WTC11 (cell line): ENCODE measurements around the gene SIGLEC14. TPM values are rescaled to one million over a fixed set of nuclear protein-coding genes. Genes with fewer than 3 reads are reported as not detected.

Experiments used
- ATAC-seq: fragments of 200-7000 bp; cut with Tn5 transposase; 2 replicates; pipeline ENCODE4 v1.10.0; 2021; ENCODE audit warnings: mild to moderate bottlenecking, moderate library complexity
- CTCF ChIA-PET: fragments of 300-600 bp; sonication (Branson Sonifier 250); formaldehyde crosslinking; loops from one replicate; lab custom pipeline; 2021; ENCODE audit warnings: antibody characterized with exemption; lab: Charles Lee
- POLR2A ChIA-PET: fragments of 350-600 bp; sonication (Branson Sonifier 250); formaldehyde crosslinking; loops from one replicate; lab custom pipeline; 2021; ENCODE audit warnings: antibody characterized with exemption; lab: Charles Lee
- DNase-seq: peaks from one replicate; pipeline ENCODE4 v3.0.0; 2021; ENCODE audit warnings: low spot score
- H3K27ac Mint-ChIP-seq: 2 replicates; pipeline ENCODE4 v1.8.0; 2021; ENCODE audit warnings: mixed read lengths
- H3K27me3 Mint-ChIP-seq: 2 replicates; pipeline ENCODE4 v1.8.0; 2021; ENCODE audit warnings: low read depth, mild to moderate bottlenecking, moderate library complexity, mixed read lengths
- H3K36me3 Mint-ChIP-seq: 2 replicates; pipeline ENCODE4 v1.8.0; 2021; ENCODE audit warnings: mixed read lengths
- H3K4me1 Mint-ChIP-seq: 2 replicates; pipeline ENCODE4 v1.8.0; 2022; ENCODE audit warnings: mixed read lengths
- H3K4me3 Mint-ChIP-seq: 2 replicates; pipeline ENCODE4 v1.8.0; 2021; ENCODE audit warnings: mild to moderate bottlenecking, moderate library complexity, mixed read lengths
- H3K9me3 Mint-ChIP-seq: 2 replicates; pipeline ENCODE4 v1.8.0; 2021; ENCODE audit warnings: mixed read lengths
- ATF1 ChIP-seq: sonication (generic); formaldehyde crosslinking; IDR thresholded peaks from 2 replicates; pipeline ENCODE4 v1.8.1; 2023; ENCODE audit warnings: mild to moderate bottlenecking, moderate library complexity, missing genetic modification reagents
- CBFB ChIP-seq: sonication (generic); formaldehyde crosslinking; IDR thresholded peaks from 2 replicates; pipeline ENCODE4 v1.8.1; 2022; ENCODE audit warnings: mild to moderate bottlenecking, low read depth, missing genetic modification reagents
- CREM ChIP-seq: sonication (generic); formaldehyde crosslinking; IDR thresholded peaks from 2 replicates; pipeline ENCODE4 v1.8.1; 2022; ENCODE audit warnings: mild to moderate bottlenecking, missing genetic modification reagents, moderate library complexity
- E2F1 ChIP-seq: sonication (generic); formaldehyde crosslinking; IDR thresholded peaks from 2 replicates; pipeline ENCODE4 v1.8.0; 2022; ENCODE audit warnings: mild to moderate bottlenecking, missing genetic modification reagents
- ESRRA ChIP-seq: sonication (generic); formaldehyde crosslinking; IDR thresholded peaks from 2 replicates; pipeline ENCODE4 v1.8.1; 2022; ENCODE audit warnings: mild to moderate bottlenecking, missing genetic modification reagents, borderline replicate concordance
- FOXP1 ChIP-seq: sonication (generic); formaldehyde crosslinking; IDR thresholded peaks from 2 replicates; pipeline ENCODE4 v1.8.0; 2022; ENCODE audit warnings: missing genetic modification reagents, mild to moderate bottlenecking, moderate library complexity, borderline replicate concordance
- GTF2I ChIP-seq: fragments of 250-450 bp; sonication (Bioruptor Pico); conservative IDR thresholded peaks from 2 replicates; pipeline ENCODE4 v1.4.0; 2021; ENCODE audit warnings: mild to moderate bottlenecking
- HMGA2 ChIP-seq: fragments of 250-450 bp; sonication (Bioruptor Pico); IDR thresholded peaks from 2 replicates; pipeline ENCODE4 v1.4.0; 2021; ENCODE audit warnings: mild to moderate bottlenecking, moderate library complexity
- MYBL2 ChIP-seq: sonication (generic); formaldehyde crosslinking; IDR thresholded peaks from 2 replicates; pipeline ENCODE4 v1.8.1; 2023; ENCODE audit warnings: mild to moderate bottlenecking, moderate library complexity, missing genetic modification reagents
- NFYB ChIP-seq: sonication (generic); formaldehyde crosslinking; conservative IDR thresholded peaks from 2 replicates; pipeline ENCODE4 v1.8.0; 2022; ENCODE audit warnings: low read depth, missing genetic modification reagents
- NR2C2 ChIP-seq: sonication (generic); formaldehyde crosslinking; IDR thresholded peaks from 2 replicates; pipeline ENCODE4 v1.8.0; 2022; ENCODE audit warnings: mild to moderate bottlenecking, missing genetic modification reagents
- NR3C1 ChIP-seq: sonication (generic); formaldehyde crosslinking; conservative IDR thresholded peaks from 2 replicates; pipeline ENCODE4 v1.8.1; 2023; ENCODE audit warnings: low read depth, mild to moderate bottlenecking, missing genetic modification reagents
- OVOL2 ChIP-seq: fragments of 250-450 bp; sonication (Bioruptor Pico); IDR thresholded peaks from 2 replicates; pipeline ENCODE4 v1.9.0; 2021; ENCODE audit warnings: mild to moderate bottlenecking, borderline replicate concordance
- RELA ChIP-seq: sonication (generic); formaldehyde crosslinking; IDR thresholded peaks from 2 replicates; pipeline ENCODE4 v1.8.1; 2022; ENCODE audit warnings: missing genetic modification reagents, mild to moderate bottlenecking, borderline replicate concordance
- SOX15 ChIP-seq: fragments of 250-450 bp; sonication (Bioruptor Pico); IDR thresholded peaks from 2 replicates; pipeline ENCODE4 v1.9.0; 2021; ENCODE audit warnings: mild to moderate bottlenecking
- TEAD1 ChIP-seq: sonication (generic); formaldehyde crosslinking; IDR thresholded peaks from 2 replicates; pipeline ENCODE4 v1.8.0; 2022; ENCODE audit warnings: mild to moderate bottlenecking, missing genetic modification reagents
- USF1 ChIP-seq: sonication (generic); formaldehyde crosslinking; IDR thresholded peaks from 2 replicates; pipeline ENCODE4 v1.8.0; 2022; ENCODE audit warnings: mild to moderate bottlenecking, missing genetic modification reagents
- ZNF219 ChIP-seq: sonication (generic); formaldehyde crosslinking; IDR thresholded peaks from 2 replicates; pipeline ENCODE4 v1.8.0; 2023; ENCODE audit warnings: missing genetic modification reagents, mild to moderate bottlenecking, borderline replicate concordance
- total RNA-seq: library from RNA; stranded (reverse); gene quantifications from 3 replicates; pipeline ENCODE4 v1.2.3, GENCODE V29; 2021
- TF ChIP-seq, protein P1 (sequence below): sonication (generic); formaldehyde crosslinking; conservative IDR thresholded peaks from 2 replicates; pipeline ENCODE4 v1.8.1; 2022; ENCODE audit warnings: mild to moderate bottlenecking, missing genetic modification reagents
- TF ChIP-seq, protein P2 (sequence below): sonication (generic); formaldehyde crosslinking; IDR thresholded peaks from 2 replicates; pipeline ENCODE4 v1.8.0; 2022; ENCODE audit warnings: missing genetic modification reagents
- TF ChIP-seq, protein P3 (sequence below): sonication (generic); formaldehyde crosslinking; IDR thresholded peaks from 2 replicates; pipeline ENCODE4 v1.8.0; 2023; ENCODE audit warnings: mild to moderate bottlenecking, missing genetic modification reagents

SIGLEC14 gene
- total RNA-seq, 1 experiment from 2014 or later, result not detected

- TF ChIP-seq NR3C1 (CRISPR knock-in tag) (no peak), ZNF219 (CRISPR knock-in tag) (no peak), RELA (CRISPR knock-in tag) (no peak), OVOL2 (no peak), FOXP1 (CRISPR knock-in tag) (no peak), MYBL2 (CRISPR knock-in tag) (no peak), ESRRA (CRISPR knock-in tag) (no peak), TEAD1 (CRISPR knock-in tag) (no peak), CREM (CRISPR knock-in tag) (no peak), SOX15 (CRISPR knock-in tag) (no peak), NR2C2 (CRISPR knock-in tag) (no peak)
- TF ChIP-seq, protein P1, sequence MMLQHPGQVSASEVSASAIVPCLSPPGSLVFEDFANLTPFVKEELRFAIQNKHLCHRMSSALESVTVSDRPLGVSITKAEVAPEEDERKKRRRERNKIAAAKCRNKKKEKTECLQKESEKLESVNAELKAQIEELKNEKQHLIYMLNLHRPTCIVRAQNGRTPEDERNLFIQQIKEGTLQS (CRISPR knock-in tag), result no peak
- TF ChIP-seq, all 79 proteins: peak for 0
Measured at GRCh38 chr19:51692468-51692867, 45.8 kb upstream of the SIGLEC14 start (continued).

DNA sequence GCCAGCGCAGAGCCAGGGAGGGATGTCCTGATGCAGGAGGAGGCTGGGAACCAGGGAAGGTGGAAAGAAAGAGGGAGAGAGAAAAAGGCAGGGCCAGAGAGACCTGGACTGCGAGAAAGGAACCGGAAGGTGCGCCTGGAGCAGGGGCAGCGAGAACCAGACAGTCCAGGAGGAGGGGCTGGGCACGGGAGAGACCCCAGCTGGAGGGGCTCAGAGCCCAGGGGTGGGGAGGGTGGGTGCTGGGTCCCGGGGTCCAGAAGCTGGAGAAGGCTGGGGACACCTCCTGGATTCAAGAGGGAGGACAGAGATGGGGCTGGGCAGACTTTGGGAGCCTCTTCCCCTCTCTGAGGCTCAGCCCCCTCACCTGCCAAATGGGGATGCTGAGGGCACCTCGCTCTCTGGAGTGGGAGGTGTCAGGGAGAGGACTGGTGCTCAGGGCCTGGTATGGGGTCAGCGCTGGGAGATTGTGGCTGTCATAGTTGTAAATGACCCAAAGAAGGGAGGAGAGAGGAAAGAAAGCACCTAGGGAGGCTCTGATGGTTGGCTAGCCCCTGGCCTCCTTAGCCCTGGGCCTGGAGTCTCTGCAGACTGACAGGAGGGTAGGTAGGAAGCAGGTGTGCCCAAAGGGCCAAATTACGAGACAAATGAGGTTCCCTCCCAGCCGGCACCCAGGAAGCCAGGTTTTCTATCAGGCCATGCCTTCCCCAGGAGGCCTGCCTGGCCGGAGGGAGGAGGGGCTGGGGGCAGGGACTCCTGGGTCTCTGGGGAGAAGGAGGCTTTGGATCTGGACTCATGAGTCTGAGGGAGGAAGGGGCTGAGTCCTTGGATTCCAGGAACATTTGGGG lies 45.2 kb upstream of the SIGLEC14 start:
- Mint-ChIP-seq H3K4me3 (peak overlapping the region; percentile 70), H3K36me3 (peaks cover 8% of the 10 kb centered on the region), H3K27me3 (no peaks in the 10 kb centered on the region), H3K27ac (peak overlapping the region; percentile 62; the same call in 1 of the 2 replicates), H3K4me1 (peaks cover 39% of the 10 kb centered on the region), H3K9me3 (no peaks in the 10 kb centered on the region)
- ChIA-PET POLR2A (interaction anchor here (1.8 kb wide), 1 partner anchor 11 kb away, joined by 7 read pairs; no protein-coding TSS in a partner anchor), CTCF (interaction anchor here (1.6 kb wide), 1 partner anchor 31 kb away, joined by 5 read pairs; no protein-coding TSS in a partner anchor)
- DNase-seq (peak; percentile 25), ATAC-seq (no peak)
- TF ChIP-seq USF1 (CRISPR knock-in tag), result no peak
- TF ChIP-seq, protein P2, sequence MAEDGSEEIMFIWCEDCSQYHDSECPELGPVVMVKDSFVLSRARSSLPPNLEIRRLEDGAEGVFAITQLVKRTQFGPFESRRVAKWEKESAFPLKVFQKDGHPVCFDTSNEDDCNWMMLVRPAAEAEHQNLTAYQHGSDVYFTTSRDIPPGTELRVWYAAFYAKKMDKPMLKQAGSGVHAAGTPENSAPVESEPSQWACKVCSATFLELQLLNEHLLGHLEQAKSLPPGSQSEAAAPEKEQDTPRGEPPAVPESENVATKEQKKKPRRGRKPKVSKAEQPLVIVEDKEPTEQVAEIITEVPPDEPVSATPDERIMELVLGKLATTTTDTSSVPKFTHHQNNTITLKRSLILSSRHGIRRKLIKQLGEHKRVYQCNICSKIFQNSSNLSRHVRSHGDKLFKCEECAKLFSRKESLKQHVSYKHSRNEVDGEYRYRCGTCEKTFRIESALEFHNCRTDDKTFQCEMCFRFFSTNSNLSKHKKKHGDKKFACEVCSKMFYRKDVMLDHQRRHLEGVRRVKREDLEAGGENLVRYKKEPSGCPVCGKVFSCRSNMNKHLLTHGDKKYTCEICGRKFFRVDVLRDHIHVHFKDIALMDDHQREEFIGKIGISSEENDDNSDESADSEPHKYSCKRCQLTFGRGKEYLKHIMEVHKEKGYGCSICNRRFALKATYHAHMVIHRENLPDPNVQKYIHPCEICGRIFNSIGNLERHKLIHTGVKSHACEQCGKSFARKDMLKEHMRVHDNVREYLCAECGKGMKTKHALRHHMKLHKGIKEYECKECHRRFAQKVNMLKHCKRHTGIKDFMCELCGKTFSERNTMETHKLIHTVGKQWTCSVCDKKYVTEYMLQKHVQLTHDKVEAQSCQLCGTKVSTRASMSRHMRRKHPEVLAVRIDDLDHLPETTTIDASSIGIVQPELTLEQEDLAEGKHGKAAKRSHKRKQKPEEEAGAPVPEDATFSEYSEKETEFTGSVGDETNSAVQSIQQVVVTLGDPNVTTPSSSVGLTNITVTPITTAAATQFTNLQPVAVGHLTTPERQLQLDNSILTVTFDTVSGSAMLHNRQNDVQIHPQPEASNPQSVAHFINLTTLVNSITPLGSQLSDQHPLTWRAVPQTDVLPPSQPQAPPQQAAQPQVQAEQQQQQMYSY (CRISPR knock-in tag), result peak; percentile 82

DNA sequence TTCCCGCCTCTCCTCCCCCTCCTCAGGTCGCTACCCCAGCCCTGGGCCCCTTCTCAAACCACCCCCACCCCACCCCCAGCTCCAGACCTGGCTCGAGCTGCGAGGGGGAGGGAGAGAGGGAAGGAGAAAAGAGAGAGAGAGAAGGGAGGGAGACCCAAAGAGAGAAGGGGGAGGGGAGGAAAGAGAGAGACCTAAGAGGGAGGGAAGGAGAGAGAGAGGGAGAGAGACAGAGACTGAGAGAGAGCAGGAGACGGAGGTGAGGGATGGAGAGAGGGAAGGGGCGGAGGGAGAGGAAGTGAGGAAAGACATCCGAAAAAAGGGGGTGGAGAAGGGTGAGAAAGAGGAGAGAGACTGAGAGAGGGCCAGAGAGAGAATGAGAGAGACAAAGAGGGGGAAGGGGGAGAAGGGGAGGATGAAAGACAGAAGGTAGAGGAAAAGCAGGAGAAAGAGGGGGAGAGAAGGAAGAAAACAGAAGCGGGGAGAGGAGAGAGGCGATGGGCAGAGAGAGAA lies 44.5 kb upstream of the SIGLEC14 start:
- Mint-ChIP-seq H3K27me3 (peaks cover 2% of the 10 kb centered on the region; the same call in 1 of the 2 replicates), H3K4me3 (peak overlapping the region; percentile 70), H3K36me3 (peaks cover 6% of the 10 kb centered on the region), H3K9me3 (peaks cover 2% of the 10 kb centered on the region), H3K4me1 (peaks cover 41% of the 10 kb centered on the region), H3K27ac (peak overlapping the region; percentile 62; the same call in 1 of the 2 replicates)
- DNase-seq (no peak), ATAC-seq (peak; percentile 0; the same call in 1 of the 2 replicates)
- CTCF ChIA-PET, result interaction anchor here (1.0 to 4.1 kb wide), 4 partner anchors 12 to 87 kb away, joined by 3 to 29 read pairs (median 4); no protein-coding TSS in a partner anchor
- POLR2A ChIA-PET, result interaction anchor here (1.8 kb wide), 1 partner anchor 12 kb away, joined by 7 read pairs; no protein-coding TSS in a partner anchor
- TF ChIP-seq ATF1 (no peak), E2F1 (CRISPR knock-in tag) (no peak), RELA (CRISPR knock-in tag) (no peak), TEAD1 (CRISPR knock-in tag) (no peak), GTF2I (CRISPR knock-in tag) (no peak), HMGA2 (CRISPR knock-in tag) (no peak), NFYB (CRISPR knock-in tag) (no peak), CBFB (CRISPR knock-in tag) (no peak)
- TF ChIP-seq, protein P3, sequence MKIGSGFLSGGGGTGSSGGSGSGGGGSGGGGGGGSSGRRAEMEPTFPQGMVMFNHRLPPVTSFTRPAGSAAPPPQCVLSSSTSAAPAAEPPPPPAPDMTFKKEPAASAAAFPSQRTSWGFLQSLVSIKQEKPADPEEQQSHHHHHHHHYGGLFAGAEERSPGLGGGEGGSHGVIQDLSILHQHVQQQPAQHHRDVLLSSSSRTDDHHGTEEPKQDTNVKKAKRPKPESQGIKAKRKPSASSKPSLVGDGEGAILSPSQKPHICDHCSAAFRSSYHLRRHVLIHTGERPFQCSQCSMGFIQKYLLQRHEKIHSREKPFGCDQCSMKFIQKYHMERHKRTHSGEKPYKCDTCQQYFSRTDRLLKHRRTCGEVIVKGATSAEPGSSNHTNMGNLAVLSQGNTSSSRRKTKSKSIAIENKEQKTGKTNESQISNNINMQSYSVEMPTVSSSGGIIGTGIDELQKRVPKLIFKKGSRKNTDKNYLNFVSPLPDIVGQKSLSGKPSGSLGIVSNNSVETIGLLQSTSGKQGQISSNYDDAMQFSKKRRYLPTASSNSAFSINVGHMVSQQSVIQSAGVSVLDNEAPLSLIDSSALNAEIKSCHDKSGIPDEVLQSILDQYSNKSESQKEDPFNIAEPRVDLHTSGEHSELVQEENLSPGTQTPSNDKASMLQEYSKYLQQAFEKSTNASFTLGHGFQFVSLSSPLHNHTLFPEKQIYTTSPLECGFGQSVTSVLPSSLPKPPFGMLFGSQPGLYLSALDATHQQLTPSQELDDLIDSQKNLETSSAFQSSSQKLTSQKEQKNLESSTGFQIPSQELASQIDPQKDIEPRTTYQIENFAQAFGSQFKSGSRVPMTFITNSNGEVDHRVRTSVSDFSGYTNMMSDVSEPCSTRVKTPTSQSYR (CRISPR knock-in tag), result peak; percentile 54; the same call in 1 of the 2 replicates
